GM10266 (cell line): ENCODE results near the gene PCCA.

Experiments
- DNase-seq: peaks from one replicate; pipeline ENCODE4 v3.0.0; 2012; ENCODE audit errors: extremely low spot score
- CTCF ChIP-seq: IDR thresholded peaks from 2 replicates; pipeline ENCODE4 v1.5.1; 2012; ENCODE audit warnings: mild to moderate bottlenecking, low read depth; ENCODE audit not compliant: control insufficient read depth, insufficient read depth; ENCODE audit errors: missing control alignments

PCCA gene

GRCh38 chr13:100330662-100331061 lies 241.8 kb downstream of the PCCA start:
- no peak for DNase-seq
- no peak for TF ChIP-seq CTCF

GRCh38 chr13:100333141-100333540 lies 244.2 kb downstream of the PCCA start:
- no peak for DNase-seq
- TF ChIP-seq CTCF: no peak

GRCh38 chr13:100334214-100334613 lies 245.3 kb downstream of the PCCA start:
- DNase-seq: no peak
- TF ChIP-seq CTCF: no peak

- TF ChIP-seq CTCF: no peak
- no peak for DNase-seq
These were observed 248.1 kb downstream of the PCCA start for GRCh38 chr13:100336795-100337516.

- no peak for TF ChIP-seq CTCF
- DNase-seq: no peak
These were observed 249.4 kb downstream of the PCCA start for GRCh38 chr13:100338275-100338674.

GRCh38 chr13:100339411-100339940 lies 250.6 kb downstream of the PCCA start:
- TF ChIP-seq CTCF: no peak
- no peak for DNase-seq

GRCh38 chr13:100340865-100341264 lies 252.0 kb downstream of the PCCA start:
- no peak for TF ChIP-seq CTCF

More at GRCh38 chr13:100340865-100341264, 252.0 kb downstream of the PCCA start:
- no peak for DNase-seq
